Cerebellar cortex (tissue), 1 donor: ENCODE data around the gene TBC1D21.
A peak's percentile ranks its signal among the peaks of the same experiment; 100 is the strongest.

Experiments used
- DNase-seq: peaks from one replicate; pipeline ENCODE4 v3.0.0-alpha.2; 2015; ENCODE audit warnings: low spot score

Gene TBC1D21

DNA sequence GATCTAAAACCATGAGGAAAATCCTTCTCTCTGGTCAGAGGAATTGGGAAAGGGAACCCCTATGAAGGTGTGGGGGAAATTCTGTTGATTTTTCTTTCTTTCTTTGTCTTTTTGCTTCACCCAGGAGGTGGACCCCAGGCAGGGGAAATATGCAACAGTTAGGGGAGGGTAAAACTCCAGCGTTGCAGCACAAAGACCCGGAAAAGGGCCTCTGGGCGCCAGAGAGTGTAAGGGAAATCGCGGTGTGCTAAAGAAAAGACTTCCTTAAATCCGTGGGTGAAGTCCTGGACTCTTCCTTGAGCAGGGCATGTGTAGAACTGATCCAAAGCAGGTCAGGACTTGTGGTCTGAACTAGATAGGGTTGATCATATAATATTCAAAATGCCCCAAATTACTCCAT, 11.1 kb upstream of the TBC1D21 start:
- no peak for DNase-seq

- DNase-seq, result no peak
Observed at GRCh38 chr15:73865379-73865778, 8.0 kb upstream of the TBC1D21 start.

DNA sequence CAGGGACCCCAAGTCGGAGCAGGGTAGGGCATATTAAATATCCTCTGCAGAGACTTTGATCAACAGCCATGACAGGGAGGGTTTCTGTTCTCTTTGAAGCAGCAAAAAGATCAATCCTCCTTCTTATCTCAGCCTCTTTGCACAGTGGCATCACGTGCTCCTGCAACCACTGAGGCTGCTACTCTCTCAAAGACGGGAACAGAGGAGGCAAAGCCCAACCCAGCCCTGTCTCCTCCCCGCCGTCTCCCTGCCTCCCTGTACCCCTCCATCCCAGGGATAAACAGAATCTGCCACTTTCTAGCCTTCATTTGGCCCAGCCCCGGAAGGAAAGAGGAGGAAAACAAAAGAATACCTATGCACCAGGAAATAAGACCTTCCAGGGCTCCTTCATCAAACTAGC, 7.5 kb upstream of the TBC1D21 start:
- no peak for DNase-seq

GRCh38 chr15:73866481-73866880, 6.9 kb upstream of the TBC1D21 start:
- no peak for DNase-seq

DNA sequence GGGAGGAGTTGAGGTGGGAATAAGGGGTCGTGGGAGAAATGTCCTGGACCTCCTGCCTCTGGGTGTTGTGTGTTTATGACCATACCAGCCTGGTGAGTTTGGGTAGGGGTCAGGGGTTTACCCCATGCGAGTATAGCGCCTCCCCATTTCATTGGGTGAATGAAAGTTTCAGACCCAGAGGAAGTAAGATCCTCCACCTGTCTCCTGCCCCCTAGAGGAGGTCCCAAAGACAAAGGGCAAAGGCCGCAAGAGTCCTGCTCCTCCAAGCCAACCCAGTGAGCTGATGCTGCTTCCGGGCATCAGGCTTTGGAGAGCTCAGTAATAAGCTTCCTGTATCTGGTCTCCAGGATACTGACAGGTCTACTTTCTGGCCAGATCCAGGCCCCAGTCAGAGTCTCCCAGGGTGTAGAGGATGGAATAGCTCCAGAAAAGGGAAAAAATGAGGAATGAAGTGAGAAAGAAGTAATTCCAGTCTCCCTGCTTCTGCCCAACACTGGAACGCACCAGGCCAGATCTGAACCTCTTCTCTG, 6.4 kb upstream of the TBC1D21 start:
- no peak for DNase-seq

DNA sequence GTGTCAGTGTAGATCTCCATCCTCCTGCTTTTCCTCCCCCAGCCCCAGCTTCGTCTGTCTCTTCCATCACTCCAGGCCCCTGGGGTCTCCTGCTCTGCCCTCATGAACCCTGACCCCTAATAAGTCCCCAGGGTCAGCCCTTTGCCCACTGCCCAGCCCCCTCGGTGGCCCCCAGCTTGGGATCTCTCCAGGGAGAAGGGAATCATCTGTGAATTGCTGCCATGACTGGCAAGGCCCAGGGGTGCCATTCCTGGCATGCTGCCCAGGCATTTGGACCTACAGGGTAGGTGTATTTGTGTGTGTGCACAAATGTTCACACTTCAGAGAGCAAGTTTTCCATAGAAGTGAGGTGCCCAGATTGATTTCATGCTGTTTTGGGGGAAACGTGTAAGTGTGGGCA, 5.9 kb upstream of the TBC1D21 start:
- DNase-seq, result no peak

GRCh38 chr15:73867956-73868355, 5.4 kb upstream of the TBC1D21 start:
- no peak for DNase-seq

GRCh38 chr15:73869216-73869995, 4.0 kb upstream of the TBC1D21 start:
- DNase-seq, result no peak

- no peak for DNase-seq
Observed at GRCh38 chr15:73870700-73871408, 2.5 kb upstream of the TBC1D21 start.

DNA sequence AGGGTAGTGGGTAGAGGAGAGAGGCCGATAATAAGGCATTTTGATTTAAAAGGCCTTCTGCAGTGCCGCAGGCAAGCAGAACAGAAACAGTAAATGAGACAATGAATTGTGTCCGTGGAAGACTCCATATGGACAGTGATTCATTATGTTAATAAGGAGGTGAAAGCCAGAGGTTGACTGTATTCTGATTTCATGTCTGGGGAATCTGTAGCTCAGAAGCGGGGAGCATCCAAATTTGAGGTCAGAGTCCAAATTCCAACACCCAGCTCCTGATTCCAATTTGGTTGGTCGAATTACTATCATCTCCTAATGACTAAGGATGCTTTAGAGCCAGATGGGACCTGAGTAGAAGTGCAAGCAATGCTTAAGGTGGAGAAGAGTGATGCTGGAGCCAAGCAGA, 1.0 kb upstream of the TBC1D21 start:
- DNase-seq, result no peak

DNA sequence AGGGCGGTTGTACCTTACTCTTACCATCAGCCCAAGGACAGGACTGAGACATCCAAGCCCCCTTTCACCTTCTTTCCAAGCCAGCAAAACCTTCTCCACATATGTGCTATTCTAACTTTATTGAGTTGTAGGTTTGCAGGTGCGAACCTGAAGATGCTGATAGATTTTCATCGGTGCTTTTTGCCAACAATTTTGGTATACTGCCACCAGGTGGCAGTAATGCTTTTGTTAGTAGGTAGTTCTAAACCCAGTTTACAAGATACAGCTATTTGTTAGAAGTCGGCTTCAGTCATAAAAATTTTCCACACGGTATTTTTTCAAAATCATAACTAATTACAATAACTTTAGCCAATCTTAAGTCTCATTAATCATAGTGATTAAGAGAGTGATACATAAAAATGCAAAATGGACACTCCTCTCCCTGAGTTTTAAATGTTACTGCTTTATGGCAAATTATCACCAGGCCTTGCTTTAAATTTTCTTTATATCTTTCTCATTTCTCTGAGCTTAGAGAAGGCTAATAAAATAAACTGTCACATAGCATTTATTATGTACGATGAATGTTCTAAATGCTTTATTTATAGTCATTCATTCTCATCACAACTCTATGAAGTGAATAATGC, 636 bp downstream of the TBC1D21 start:
- peak; percentile 47 for DNase-seq

DNA sequence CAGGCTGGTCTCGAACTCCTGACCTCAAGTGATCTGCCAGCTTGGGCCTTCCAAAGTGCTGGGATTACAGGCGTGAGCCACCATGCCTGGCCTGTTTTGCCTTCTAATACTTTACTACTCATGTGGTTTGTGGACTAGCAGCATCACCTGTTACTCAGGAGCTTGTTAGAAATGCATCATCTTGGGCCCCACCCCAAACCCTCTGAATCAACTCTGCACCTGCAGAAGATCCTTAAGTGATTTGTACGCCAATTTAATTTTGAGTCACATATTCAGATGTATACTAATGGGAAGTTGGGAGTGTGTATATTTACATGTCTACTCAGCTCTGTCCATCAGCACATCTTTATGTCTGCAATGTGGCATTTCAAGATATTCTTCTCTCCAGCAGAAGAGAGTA, 6.1 kb downstream of the TBC1D21 start:
- no peak for DNase-seq

DNA sequence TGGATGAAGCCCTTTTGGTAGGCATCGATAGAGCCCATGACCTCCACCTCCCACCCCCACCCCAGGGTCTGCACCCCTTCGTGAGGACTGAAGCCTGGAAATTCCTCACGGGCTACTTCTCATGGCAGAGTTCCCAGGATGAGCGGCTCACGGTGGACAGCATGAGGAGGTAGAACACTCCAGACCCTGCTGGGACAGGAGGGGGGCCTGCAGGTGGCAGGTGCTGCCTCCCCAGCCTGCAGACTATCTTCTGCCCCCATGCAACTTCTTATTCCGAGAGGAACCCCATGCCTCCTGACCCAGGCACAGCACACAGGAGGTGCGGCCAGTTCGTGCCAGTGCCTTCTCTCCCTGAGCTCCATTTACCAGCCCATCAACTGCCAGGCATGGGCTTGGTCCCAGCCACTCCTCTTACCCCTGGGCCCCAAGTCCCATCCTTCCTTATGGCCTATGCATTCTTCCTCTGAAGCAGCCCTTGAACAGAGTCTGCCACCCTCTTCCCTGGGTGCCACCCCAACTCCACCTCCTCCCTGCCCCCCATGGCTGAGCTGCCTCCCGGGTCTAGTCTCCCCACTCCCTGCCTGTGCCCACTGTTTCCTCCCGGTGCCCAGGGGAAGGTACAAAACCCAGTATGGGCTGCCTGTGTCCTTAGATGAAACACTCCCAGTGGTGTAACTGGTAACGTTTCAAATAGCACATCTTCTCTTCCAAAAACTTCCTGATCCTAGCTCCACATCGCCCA, 8.4 kb downstream of the TBC1D21 start:
- no peak for DNase-seq

DNA sequence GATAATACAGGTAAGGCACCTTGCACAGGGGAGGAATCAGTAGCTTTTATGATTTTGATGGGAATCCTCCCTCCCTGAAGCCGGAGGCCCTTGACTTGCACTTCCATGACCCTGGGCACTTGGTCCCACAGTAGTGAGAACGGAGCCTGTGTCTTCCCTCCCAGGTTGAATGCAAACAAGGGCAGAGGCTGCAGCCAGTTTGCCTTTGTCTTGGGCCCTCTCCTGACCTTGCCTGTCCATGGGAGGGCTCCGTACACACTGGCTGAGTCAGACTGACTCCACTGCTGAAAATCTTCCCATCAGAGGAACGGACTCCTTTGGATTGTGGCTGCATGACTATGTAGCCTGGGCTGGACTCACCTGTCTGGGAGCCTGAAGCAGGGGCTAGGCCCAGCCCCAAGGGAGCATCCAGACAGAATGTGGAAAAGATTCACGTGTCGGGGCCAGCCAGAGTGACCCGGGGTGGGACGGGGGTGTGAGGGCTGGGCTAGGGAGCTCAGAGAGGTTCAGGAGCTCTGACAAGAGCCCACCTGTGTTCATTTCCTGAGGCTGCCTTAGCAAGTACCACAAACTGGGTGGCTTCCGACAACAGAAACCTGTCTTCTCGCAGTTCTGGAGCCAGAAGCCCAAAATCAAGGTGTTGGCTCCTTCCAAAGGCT, 9.5 kb downstream of the TBC1D21 start:
- DNase-seq, result no peak

- DNase-seq, result no peak
Observed at GRCh38 chr15:73884159-73884558, 10.8 kb downstream of the TBC1D21 start.

- DNase-seq, result no peak
Observed at GRCh38 chr15:73885954-73886700, 12.8 kb downstream of the TBC1D21 start.

- no peak for DNase-seq
Observed at GRCh38 chr15:73886717-73887345, 13.5 kb downstream of the TBC1D21 start.

DNA sequence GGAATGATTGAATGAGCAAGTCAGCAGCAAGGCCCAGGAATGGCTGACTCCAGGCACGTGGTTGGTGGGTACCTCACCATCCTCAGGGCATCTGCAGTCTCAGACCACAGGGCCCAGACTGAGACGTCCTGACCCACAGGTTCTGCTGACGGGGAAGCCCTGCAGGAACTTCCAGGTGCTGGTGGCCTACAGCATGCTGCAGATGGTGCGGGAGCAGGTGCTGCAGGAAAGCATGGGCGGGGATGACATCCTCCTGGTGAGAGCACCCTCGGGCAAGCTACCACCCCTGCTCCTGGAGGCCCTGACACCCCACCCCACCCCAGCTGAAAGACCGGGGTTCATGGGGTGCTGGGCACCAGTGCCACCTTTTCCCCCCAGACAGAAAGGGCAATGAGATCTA, 14.1 kb downstream of the TBC1D21 start:
- DNase-seq, result no peak

DNA sequence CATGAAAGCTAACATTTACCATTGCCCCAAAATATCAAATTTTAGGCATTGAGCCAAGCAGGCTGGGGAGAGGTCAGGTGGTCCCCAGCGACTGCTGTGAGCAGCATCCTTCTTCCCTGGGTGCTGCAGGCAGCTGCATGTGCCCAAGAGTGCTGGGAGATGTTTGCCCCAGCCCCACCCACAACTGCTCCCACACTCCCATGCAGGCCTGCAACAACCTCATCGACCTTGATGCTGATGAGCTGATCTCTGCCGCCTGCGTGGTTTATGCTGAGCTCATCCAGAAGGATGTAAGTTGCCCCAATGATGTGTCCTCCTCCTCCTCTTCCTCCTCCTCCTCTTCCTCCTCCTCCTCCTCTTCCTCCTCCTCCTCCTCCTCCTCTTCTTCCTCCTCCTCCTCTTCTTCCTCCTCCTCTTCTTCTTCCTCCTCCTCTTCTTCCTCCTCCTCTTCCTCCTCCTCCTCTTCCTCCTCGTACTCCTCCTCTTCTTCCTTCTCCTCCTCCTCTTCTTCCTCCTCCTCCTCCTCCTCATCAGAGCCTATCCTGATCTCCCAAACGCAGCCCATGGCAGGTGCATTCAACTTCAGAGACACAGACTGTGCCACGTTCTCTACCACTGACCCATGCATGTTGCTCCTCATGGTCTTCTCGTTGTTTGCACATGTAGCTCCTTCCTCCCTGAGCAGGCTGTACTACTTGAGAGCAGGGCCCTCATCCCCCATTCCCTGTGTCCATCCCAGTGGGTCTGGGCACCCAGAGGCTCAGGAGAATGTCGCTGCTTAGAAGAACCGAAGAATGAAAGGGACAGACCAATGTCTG, 15.1 kb downstream of the TBC1D21 start:
- no peak for DNase-seq
